ENCODE results near the gene PHF13. TPM values are rescaled to one million over a fixed set of nuclear protein-coding genes. Genes with fewer than 3 reads are reported as not detected.

PHF13 gene
- total and polyA plus RNA-seq, 5 donors from 2014 or later: 4.7 to 7.5 (median 5.6) TPM

DNA sequence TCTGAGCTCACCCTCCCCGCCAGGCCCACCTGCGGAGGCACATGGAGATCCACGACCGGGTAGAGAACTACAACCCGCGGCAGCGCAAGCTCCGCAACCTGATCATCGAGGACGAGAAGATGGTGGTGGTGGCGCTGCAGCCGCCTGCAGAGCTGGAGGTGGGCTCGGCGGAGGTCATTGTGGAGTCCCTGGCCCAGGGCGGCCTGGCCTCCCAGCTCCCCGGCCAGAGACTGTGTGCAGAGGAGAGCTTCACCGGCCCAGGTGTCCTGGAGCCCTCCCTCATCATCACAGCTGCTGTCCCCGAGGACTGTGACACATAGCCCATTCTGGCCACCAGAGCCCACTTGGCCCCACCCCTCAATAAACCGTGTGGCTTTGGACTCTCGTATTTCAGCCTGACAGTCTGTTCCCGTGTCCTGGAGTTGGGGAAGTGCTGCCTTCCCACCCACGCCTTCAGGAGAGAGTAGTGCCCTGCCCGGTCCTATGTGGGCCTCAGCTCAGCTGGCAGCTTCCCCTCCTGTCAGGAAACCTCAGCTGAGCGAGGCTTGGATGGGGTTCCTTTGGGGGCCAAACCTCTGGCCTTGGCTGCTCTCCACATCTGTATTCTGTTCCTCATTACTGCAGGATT is 24.5 kb upstream of the PHF13 start:
- H3K4me3 Mint-ChIP-seq: peak overlapping the region in 1 of 4 donors; percentile 48
- H3K4me1 Mint-ChIP-seq: peaks cover 0 to 40% (median 15%) of the 10 kb centered on the region in 4 donors
- DNase-seq (no peak), ATAC-seq (ENCODE audit: low read depth in 2 of 2) (no peak)
- no peak overlapping the region for H3K4me3 ChIP-seq (ENCODE audit: low read depth, low read length)
- peaks cover 3% of the 10 kb centered on the region for H3K36me3 Mint-ChIP-seq
- peak overlapping the region in 1 of 3 donors; percentile 29 for H3K27ac Mint-ChIP-seq
- no peaks in the 10 kb centered on the region for H3K9me3 Mint-ChIP-seq
- H3K27me3 Mint-ChIP-seq: no peaks in the 10 kb centered on the region
- H3K27me3 ChIP-seq (ENCODE audit: control insufficient read depth, insufficient read depth, low read length): no peaks in the 10 kb centered on the region
- no peak overlapping the region for H3K27ac ChIP-seq (ENCODE audit: insufficient read depth, low read length, poor library complexity, severe bottlenecking)
- H3K9me3 ChIP-seq (ENCODE audit: control insufficient read depth in 2 of 2, low read length in 2 of 2): no peaks in the 10 kb centered on the region
- H3K4me1 ChIP-seq (ENCODE audit: control insufficient read depth, insufficient read depth, low read length, poor library complexity, severe bottlenecking): peaks cover 20% of the 10 kb centered on the region
- peaks cover 49% of the 10 kb centered on the region for H3K36me3 ChIP-seq (ENCODE audit: control insufficient read depth, insufficient read depth, low read length)

DNA sequence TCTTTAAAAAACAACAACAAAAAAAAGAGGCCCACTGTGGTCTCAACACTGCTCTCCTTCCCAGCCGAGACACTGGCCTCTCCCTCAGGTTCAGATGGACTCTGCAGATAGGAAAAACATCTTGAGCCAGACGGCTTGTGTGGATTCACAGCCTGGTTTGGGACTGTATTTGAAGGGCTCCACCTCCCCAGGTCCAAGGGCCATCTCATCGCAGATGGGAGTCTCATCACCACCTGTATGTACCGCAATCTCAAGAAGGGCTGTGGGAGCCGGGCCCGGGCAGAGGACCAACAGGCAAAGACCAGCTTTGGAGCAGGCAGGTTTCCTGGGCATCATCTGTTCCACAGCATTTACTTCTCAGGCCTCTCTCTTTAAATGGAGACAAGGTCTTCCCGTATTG is 23.5 kb upstream of the PHF13 start:
- Mint-ChIP-seq H3K36me3 (peaks cover 8% of the 10 kb centered on the region), H3K27ac (no peak overlapping the region), H3K4me1 (peaks cover 0 to 36% (median 7%) of the 10 kb centered on the region in 4 donors), H3K9me3 (no peaks in the 10 kb centered on the region), H3K4me3 (peak overlapping the region in 1 of 4 donors; percentile 5), H3K27me3 (no peaks in the 10 kb centered on the region)
- Histone ChIP-seq H3K36me3 (ENCODE audit: control insufficient read depth, insufficient read depth, low read length) (peaks cover 60% of the 10 kb centered on the region), H3K9me3 (ENCODE audit: control insufficient read depth in 2 of 2, low read length in 2 of 2) (no peaks in the 10 kb centered on the region), H3K4me1 (ENCODE audit: control insufficient read depth, insufficient read depth, low read length, poor library complexity, severe bottlenecking) (peaks cover 17% of the 10 kb centered on the region), H3K27me3 (ENCODE audit: control insufficient read depth, insufficient read depth, low read length) (no peaks in the 10 kb centered on the region), H3K27ac (ENCODE audit: insufficient read depth, low read length, poor library complexity, severe bottlenecking) (no peak overlapping the region), H3K4me3 (ENCODE audit: low read depth, low read length) (no peak overlapping the region)
- DNase-seq (no peak), ATAC-seq (ENCODE audit: low read depth in 2 of 2) (no peak)

DNA sequence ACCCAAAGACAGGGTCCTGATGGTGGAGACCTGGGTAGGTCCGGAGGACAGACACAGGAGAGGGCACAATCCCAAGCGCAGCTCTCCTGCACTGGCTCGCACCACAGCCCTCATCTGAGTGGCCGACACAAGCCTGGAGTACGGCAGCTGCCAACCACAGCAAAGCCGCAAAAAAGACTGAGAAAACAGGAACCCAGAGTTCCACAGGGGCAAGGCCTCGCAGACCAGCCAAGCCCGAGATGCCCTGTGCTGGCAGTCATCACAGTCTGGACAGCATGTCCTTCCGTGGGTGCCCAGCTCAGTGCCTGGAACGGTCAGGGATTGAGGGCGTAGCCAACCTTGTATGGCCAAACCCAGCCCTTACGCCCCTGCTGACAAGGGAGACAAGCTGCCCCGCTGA is 22.3 kb upstream of the PHF13 start:
- no peaks in the 10 kb centered on the region for H3K9me3 ChIP-seq (ENCODE audit: control insufficient read depth in 2 of 2, low read length in 2 of 2)
- no peaks in the 10 kb centered on the region for H3K27me3 ChIP-seq (ENCODE audit: control insufficient read depth, insufficient read depth, low read length)
- no peak overlapping the region for H3K27ac ChIP-seq (ENCODE audit: insufficient read depth, low read length, poor library complexity, severe bottlenecking)
- Mint-ChIP-seq H3K4me3 (peak overlapping the region in 1 of 4 donors; percentile 22), H3K36me3 (peaks cover 17% of the 10 kb centered on the region), H3K4me1 (peaks cover 0 to 45% (median 15%) of the 10 kb centered on the region in 4 donors), H3K27me3 (no peaks in the 10 kb centered on the region), H3K9me3 (no peaks in the 10 kb centered on the region), H3K27ac (peak overlapping the region in 2 of 3 donors; percentile 32 to 80)
- H3K4me3 ChIP-seq (ENCODE audit: low read depth, low read length): no peak overlapping the region
- no peak for DNase-seq
- no peak for ATAC-seq (ENCODE audit: low read depth in 2 of 2)
- peaks cover 17% of the 10 kb centered on the region for H3K4me1 ChIP-seq (ENCODE audit: control insufficient read depth, insufficient read depth, low read length, poor library complexity, severe bottlenecking)
- H3K36me3 ChIP-seq (ENCODE audit: control insufficient read depth, insufficient read depth, low read length): peaks cover 71% of the 10 kb centered on the region

DNA sequence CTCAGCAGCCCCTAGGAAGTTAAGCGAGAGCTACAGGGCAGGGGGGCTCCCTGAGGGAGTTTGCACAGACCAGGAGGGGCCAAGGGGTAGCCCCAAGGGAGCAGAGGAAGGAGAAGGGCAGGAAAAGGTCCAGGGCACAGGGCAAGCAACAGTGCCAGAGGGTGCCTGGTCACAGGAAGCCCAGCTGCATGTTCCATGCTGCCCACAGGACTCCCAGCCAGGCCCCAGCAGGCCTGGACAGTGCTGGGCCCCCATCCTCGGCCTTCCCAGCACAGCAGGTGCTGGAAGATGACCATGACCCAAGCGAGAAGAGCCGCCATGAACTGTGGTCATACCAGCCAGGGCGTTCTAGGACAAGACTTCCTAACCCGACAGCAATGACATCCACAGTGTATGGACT is 21.9 kb upstream of the PHF13 start:
- DNase-seq (no peak), ATAC-seq (ENCODE audit: low read depth in 2 of 2) (no peak)
- Mint-ChIP-seq H3K27me3 (peaks cover 4% of the 10 kb centered on the region), H3K9me3 (no peaks in the 10 kb centered on the region), H3K36me3 (peaks cover 21% of the 10 kb centered on the region), H3K4me3 (no peak overlapping the region), H3K27ac (peak overlapping the region in 1 of 3 donors; percentile 39), H3K4me1 (peaks cover 0 to 47% (median 15%) of the 10 kb centered on the region in 4 donors)
- H3K4me3 ChIP-seq (ENCODE audit: low read depth, low read length): no peak overlapping the region
- H3K9me3 ChIP-seq (ENCODE audit: control insufficient read depth in 2 of 2, low read length in 2 of 2): no peaks in the 10 kb centered on the region
- peaks cover 19% of the 10 kb centered on the region for H3K4me1 ChIP-seq (ENCODE audit: control insufficient read depth, insufficient read depth, low read length, poor library complexity, severe bottlenecking)
- peaks cover 75% of the 10 kb centered on the region for H3K36me3 ChIP-seq (ENCODE audit: control insufficient read depth, insufficient read depth, low read length)
- no peaks in the 10 kb centered on the region for H3K27me3 ChIP-seq (ENCODE audit: control insufficient read depth, insufficient read depth, low read length)
- H3K27ac ChIP-seq (ENCODE audit: insufficient read depth, low read length, poor library complexity, severe bottlenecking): no peak overlapping the region

DNA sequence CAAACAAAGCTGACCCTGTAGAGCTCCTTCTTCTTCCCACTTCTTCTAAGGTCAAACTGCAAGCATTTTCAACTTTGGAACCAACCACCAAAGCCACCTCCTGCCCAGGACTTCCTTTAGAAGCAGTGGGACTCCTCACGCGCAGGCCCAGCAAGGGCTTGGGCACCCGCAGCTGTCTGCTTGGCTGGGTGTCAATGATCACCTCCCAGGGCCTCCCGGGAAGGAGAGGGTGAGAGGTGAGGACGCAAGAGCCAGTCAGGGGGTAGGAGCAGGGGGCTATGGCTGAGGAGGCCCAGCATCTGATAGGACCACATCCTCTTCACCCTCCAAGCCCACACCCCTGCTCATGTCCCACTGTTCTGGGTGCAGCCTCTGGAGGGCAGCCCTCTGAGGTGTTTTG is 21.1 kb upstream of the PHF13 start:
- Mint-ChIP-seq H3K27ac (no peak overlapping the region), H3K27me3 (peaks cover 4% of the 10 kb centered on the region), H3K36me3 (peaks cover 21% of the 10 kb centered on the region), H3K4me1 (peaks cover 0 to 47% (median 15%) of the 10 kb centered on the region in 4 donors), H3K4me3 (no peak overlapping the region), H3K9me3 (no peaks in the 10 kb centered on the region)
- Histone ChIP-seq H3K27me3 (ENCODE audit: control insufficient read depth, insufficient read depth, low read length) (no peaks in the 10 kb centered on the region), H3K9me3 (ENCODE audit: control insufficient read depth in 2 of 2, low read length in 2 of 2) (no peaks in the 10 kb centered on the region), H3K4me3 (ENCODE audit: low read depth, low read length) (no peak overlapping the region), H3K36me3 (ENCODE audit: control insufficient read depth, insufficient read depth, low read length) (peaks cover 83% of the 10 kb centered on the region), H3K4me1 (ENCODE audit: control insufficient read depth, insufficient read depth, low read length, poor library complexity, severe bottlenecking) (peaks cover 27% of the 10 kb centered on the region), H3K27ac (ENCODE audit: insufficient read depth, low read length, poor library complexity, severe bottlenecking) (no peak overlapping the region)
- ATAC-seq (ENCODE audit: low read depth in 2 of 2): no peak
- no peak for DNase-seq

DNA sequence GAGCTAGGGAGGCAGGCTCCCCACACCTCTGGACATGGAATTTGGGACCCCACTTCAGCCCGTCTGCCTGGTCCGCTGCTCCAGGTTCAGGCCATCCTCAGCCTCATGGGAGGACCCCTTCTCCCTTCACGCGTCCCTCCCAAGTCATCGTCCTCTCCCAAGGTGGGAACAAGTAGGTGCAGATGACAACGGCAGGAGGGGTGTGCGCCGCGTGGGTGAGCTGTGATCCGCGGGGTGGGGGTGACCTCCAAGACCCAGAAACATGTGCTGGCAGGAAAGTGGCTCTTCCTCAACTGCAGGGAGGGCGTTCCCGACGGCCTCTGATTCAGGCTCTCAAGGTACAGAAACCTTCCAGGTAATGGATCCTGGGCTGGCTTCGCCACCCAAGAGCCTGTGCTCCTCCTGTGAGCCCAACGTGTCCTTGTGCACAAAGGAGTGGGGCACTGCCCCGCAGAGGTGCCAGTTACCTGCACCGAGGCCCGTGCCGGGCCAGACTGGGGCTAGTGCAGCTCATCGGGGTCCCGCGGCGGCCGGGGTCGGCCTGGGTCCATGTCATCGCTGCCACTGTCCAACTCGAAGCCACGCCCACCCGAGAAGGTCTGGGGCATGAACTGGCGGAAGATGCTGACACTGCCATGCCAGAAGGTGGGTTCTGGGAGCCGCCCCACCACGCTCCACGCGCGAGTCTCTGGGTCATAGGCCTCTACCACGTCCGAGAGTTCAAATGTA is 20.5 kb upstream of the PHF13 start:
- Histone ChIP-seq H3K27me3 (ENCODE audit: control insufficient read depth, insufficient read depth, low read length) (no peaks in the 10 kb centered on the region), H3K4me1 (ENCODE audit: control insufficient read depth, insufficient read depth, low read length, poor library complexity, severe bottlenecking) (peaks cover 33% of the 10 kb centered on the region), H3K4me3 (ENCODE audit: low read depth, low read length) (no peak overlapping the region), H3K36me3 (ENCODE audit: control insufficient read depth, insufficient read depth, low read length) (peaks cover 89% of the 10 kb centered on the region), H3K9me3 (ENCODE audit: control insufficient read depth in 2 of 2, low read length in 2 of 2) (no peaks in the 10 kb centered on the region), H3K27ac (ENCODE audit: insufficient read depth, low read length, poor library complexity, severe bottlenecking) (no peak overlapping the region)
- DNase-seq (no peak), ATAC-seq (ENCODE audit: low read depth in 2 of 2) (no peak)
- peaks cover 4% of the 10 kb centered on the region for H3K27me3 Mint-ChIP-seq
- no peaks in the 10 kb centered on the region for H3K9me3 Mint-ChIP-seq
- H3K36me3 Mint-ChIP-seq: peaks cover 21% of the 10 kb centered on the region
- H3K4me3 Mint-ChIP-seq: no peak overlapping the region
- H3K4me1 Mint-ChIP-seq: peaks cover 0 to 49% (median 14%) of the 10 kb centered on the region in 4 donors
- H3K27ac Mint-ChIP-seq: no peak overlapping the region

DNA sequence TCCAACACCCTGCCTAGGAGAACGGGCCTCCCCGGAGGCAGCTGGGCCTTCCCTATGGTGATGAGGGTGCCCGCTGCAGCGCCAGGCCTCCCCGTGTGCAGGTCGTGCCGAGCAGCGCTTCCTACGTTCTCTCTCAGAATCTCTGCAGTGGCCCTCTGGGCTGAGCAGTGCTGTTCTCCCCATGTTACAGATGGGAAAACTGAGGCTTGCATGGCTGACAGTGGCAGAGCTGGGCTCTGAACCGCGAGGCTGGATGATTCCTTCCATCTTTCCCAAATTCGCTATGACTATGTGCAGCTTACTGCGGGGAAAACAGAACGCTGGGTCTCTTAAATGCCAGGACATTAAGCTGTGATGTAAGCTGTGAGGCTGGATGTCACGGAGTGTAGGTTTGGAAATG is 19.7 kb upstream of the PHF13 start:
- peaks cover 21% of the 10 kb centered on the region for H3K36me3 Mint-ChIP-seq
- peaks cover 40% of the 10 kb centered on the region for H3K4me1 ChIP-seq (ENCODE audit: control insufficient read depth, insufficient read depth, low read length, poor library complexity, severe bottlenecking)

More for the DNA sequence above, 19.7 kb upstream of the PHF13 start:
- ATAC-seq (ENCODE audit: low read depth in 2 of 2) (no peak), DNase-seq (no peak)
- H3K9me3 Mint-ChIP-seq: no peaks in the 10 kb centered on the region
- no peak overlapping the region for H3K4me3 ChIP-seq (ENCODE audit: low read depth, low read length)
- peaks cover 0 to 52% (median 14%) of the 10 kb centered on the region in 4 donors for H3K4me1 Mint-ChIP-seq
- H3K4me3 Mint-ChIP-seq: no peak overlapping the region
- H3K9me3 ChIP-seq (ENCODE audit: control insufficient read depth in 2 of 2, low read length in 2 of 2): no peaks in the 10 kb centered on the region
- H3K27me3 Mint-ChIP-seq: peaks cover 4% of the 10 kb centered on the region
- H3K27ac ChIP-seq (ENCODE audit: insufficient read depth, low read length, poor library complexity, severe bottlenecking): no peak overlapping the region
- no peaks in the 10 kb centered on the region for H3K27me3 ChIP-seq (ENCODE audit: control insufficient read depth, insufficient read depth, low read length)
- H3K27ac Mint-ChIP-seq: peak overlapping the region in 1 of 3 donors; percentile 20
- peaks cover 85% of the 10 kb centered on the region for H3K36me3 ChIP-seq (ENCODE audit: control insufficient read depth, insufficient read depth, low read length)
